Testis (tissue), 2 donors: Measurements from ENCODE around the gene SENP2.

Experiments used
- CTCF ChIP-seq, 3 experiments: fragments of 450-650 bp in 2 of 3; fragments of 200-600 bp in 1 of 3; sonication (generic) in 1 of 3; IDR thresholded peaks; one replicate each; pipeline ENCODE4 v1.5.1; 2016 to 2019; ENCODE audit warnings: antibody characterized with exemption in 3 of 3, mild to moderate bottlenecking in 2 of 3, moderate library complexity in 1 of 3
- POLR2A ChIP-seq: fragments of 450-650 bp; IDR thresholded peaks from one replicate; pipeline ENCODE4 v1.6.1; 2017; ENCODE audit warnings: antibody characterized with exemption, mild to moderate bottlenecking, moderate library complexity

GRCh38 chr3:185613016-185613415 is 26.9 kb downstream of the SENP2 start:
- TF ChIP-seq CTCF (IDR thresholded peaks at IDR 0.05): no peak
- TF ChIP-seq POLR2A: no peak
